A673 (cell line): ENCODE measurements around the gene WDR5B. TPM values are rescaled to one million over a fixed set of nuclear protein-coding genes. Genes with fewer than 3 reads are reported as not detected.

Source experiments
- BruUV-seq: library from RNA; stranded (reverse); fragments of 400-500 nt; replicated peaks from 2 replicates; lab custom pipeline; 2021; lab: Mats Ljungman, UMichigan
- CTCF ChIA-PET: fragments of 300-600 bp; sonication (Branson Sonifier 250); formaldehyde crosslinking; loops from one replicate; lab custom pipeline; 2022; ENCODE audit warnings: antibody characterized with exemption; lab: Charles Lee
- POLR2A ChIA-PET: fragments of 300-600 bp; sonication (Branson Sonifier 250); formaldehyde crosslinking; loops from one replicate; lab custom pipeline; 2022; ENCODE audit warnings: antibody characterized with exemption; ENCODE audit not compliant: low non-redundant PET; lab: Charles Lee
- DNase-seq: peaks from one replicate; pipeline ENCODE4 v3.0.0-alpha.2; 2015; ENCODE audit warnings: low spot score
- H3K27ac ChIP-seq: fragments of 200-600 bp; sonication (generic); 2 replicates; pipeline ENCODE4 v1.5.1; 2016; ENCODE audit warnings: mixed run types, low read depth, mild to moderate bottlenecking, mixed read lengths, antibody characterized with exemption, low read length; ENCODE audit not compliant: poor library complexity, severe bottlenecking
- H3K27me3 ChIP-seq: fragments of 200-600 bp; sonication (generic); replicated peaks from 2 replicates; pipeline ENCODE4 v1.6.1; 2017; ENCODE audit warnings: mixed run types, low read depth, mild to moderate bottlenecking, mixed read lengths, antibody characterized with exemption, low read length; ENCODE audit not compliant: insufficient read depth, poor library complexity
- H3K36me3 ChIP-seq: fragments of 200-600 bp; sonication (generic); 2 replicates; pipeline ENCODE4 v1.6.1; 2016; ENCODE audit warnings: mixed run types, mild to moderate bottlenecking, mixed read lengths, antibody characterized with exemption, low read length; ENCODE audit not compliant: insufficient read depth, poor library complexity, severe bottlenecking
- H3K4me1 ChIP-seq: fragments of 200-600 bp; sonication (generic); 2 replicates; pipeline ENCODE4 v1.6.1; 2017; ENCODE audit warnings: mixed run types, mild to moderate bottlenecking, mixed read lengths, antibody characterized with exemption, low read length; ENCODE audit not compliant: insufficient read depth, poor library complexity, severe bottlenecking
- H3K4me3 ChIP-seq: fragments of 200-600 bp; sonication (generic); 2 replicates; pipeline ENCODE4 v1.5.1; 2016; ENCODE audit warnings: low read depth, mixed run types, mild to moderate bottlenecking, mixed read lengths, low read length; ENCODE audit not compliant: poor library complexity, severe bottlenecking
- H3K9me3 ChIP-seq: fragments of 200-600 bp; sonication (generic); 2 replicates; pipeline ENCODE4 v1.6.1; 2016; ENCODE audit warnings: mixed run types, low read depth, mild to moderate bottlenecking, mixed read lengths, antibody characterized with exemption, low read length; ENCODE audit not compliant: poor library complexity, severe bottlenecking
- CTCF ChIP-seq: fragments of 300-800, 200-600 bp; sonication (generic); conservative IDR thresholded peaks from 2 replicates; pipeline ENCODE4 v1.5.1; 2017; ENCODE audit warnings: low read depth, mild to moderate bottlenecking, antibody characterized with exemption, low read length, moderate library complexity, mixed read lengths
- EZH2 ChIP-seq: fragments of 200-600 bp; sonication (generic); IDR thresholded peaks from 2 replicates; pipeline ENCODE4 v1.6.1; 2017; ENCODE audit warnings: borderline replicate concordance, low read depth, mild to moderate bottlenecking, mixed read lengths, antibody characterized with exemption, low read length; ENCODE audit not compliant: poor library complexity, severe bottlenecking
- intact Hi-C: fragments of 100-400 bp; cut with micrococcal nuclease; formaldehyde crosslinking; loops from one replicate; pipeline ENCODE4 v1.10.0; 2022; ENCODE audit not compliant: unreplicated experiment
- total RNA-seq: library from RNA; stranded (reverse); gene quantifications from 2 replicates; pipeline ENCODE4 v1.2.3, GENCODE V29; 2021

Gene WDR5B
- total RNA-seq, 1 experiment from 2014 or later, result 4.6 TPM

- TF ChIP-seq EZH2 (no peak), CTCF (no peak)
- H3K9me3 ChIP-seq, result no peaks in the 10 kb centered on the region
Observed at GRCh38 chr3:122443090-122443489, 27.2 kb upstream of the WDR5B start.

GRCh38 chr3:122435950-122436349 is 20.1 kb upstream of the WDR5B start:
- POLR2A ChIA-PET, result no interaction called here
- no peak overlapping the region for H3K4me3 ChIP-seq
- H3K36me3 ChIP-seq, result peaks cover 50% of the 10 kb centered on the region
- DNase-seq, result no peak
- H3K4me1 ChIP-seq, result no peaks in the 10 kb centered on the region
- CTCF ChIA-PET, result interaction anchor here (0.7 kb wide), 1 partner anchor 57 kb away, joined by 3 read pairs; no protein-coding TSS in a partner anchor
- TF ChIP-seq CTCF, result no peak
- TF ChIP-seq EZH2, result no peak
- no peaks in the 10 kb centered on the region for H3K9me3 ChIP-seq
- intact Hi-C loops, result no loop called here
- BruUV-seq, result no TSS peak
- no peak overlapping the region for H3K27ac ChIP-seq
- H3K27me3 ChIP-seq, result no peaks in the 10 kb centered on the region

More at GRCh38 chr3:122443090-122443489, 27.2 kb upstream of the WDR5B start:
- Histone ChIP-seq H3K4me1 (no peaks in the 10 kb centered on the region), H3K36me3 (peaks cover 36% of the 10 kb centered on the region), H3K27me3 (no peaks in the 10 kb centered on the region), H3K4me3 (no peak overlapping the region), H3K27ac (no peak overlapping the region)
- BruUV-seq, result no TSS peak
- intact Hi-C loops, result no loop called here
- DNase-seq, result no peak
- ChIA-PET CTCF (no interaction called here), POLR2A (no interaction called here)

- POLR2A ChIA-PET, result no interaction called here
- DNase-seq, result no peak
- no TSS peak for BruUV-seq
Observed at GRCh38 chr3:122430371-122430770, 14.5 kb upstream of the WDR5B start.

More at GRCh38 chr3:122430371-122430770, 14.5 kb upstream of the WDR5B start:
- Histone ChIP-seq H3K27ac (no peak overlapping the region), H3K9me3 (no peaks in the 10 kb centered on the region), H3K27me3 (no peaks in the 10 kb centered on the region), H3K4me1 (no peaks in the 10 kb centered on the region), H3K4me3 (no peak overlapping the region), H3K36me3 (peaks cover 28% of the 10 kb centered on the region)
- CTCF ChIA-PET, result no interaction called here
- intact Hi-C loops, result no loop called here
- TF ChIP-seq CTCF (no peak), EZH2 (no peak)
